ENCODE measurements around the gene SVIL.
"Not testable (repeated sequence)": the region's sequence is repeated elsewhere in the genome, so short reads cannot be mapped to it uniquely, and the experiment has no call there.

SVIL gene

DNA sequence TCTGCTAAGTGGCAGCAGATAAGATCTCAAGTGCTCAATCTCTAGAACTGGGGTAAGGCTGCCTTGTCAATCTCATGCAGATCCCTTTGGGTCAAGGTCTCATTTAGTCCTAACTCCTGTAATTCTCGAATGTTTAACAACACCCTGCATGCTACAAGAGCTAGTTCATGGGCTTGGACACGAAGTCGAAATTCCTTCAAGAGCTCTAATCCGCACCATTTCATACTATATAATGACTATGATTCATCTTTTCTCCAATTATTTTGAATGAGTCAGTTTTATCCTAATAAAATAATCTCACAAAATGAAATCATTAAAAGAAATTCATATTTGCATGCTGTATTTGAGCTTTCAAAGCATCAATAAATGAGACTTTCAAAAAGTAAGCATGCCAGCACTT, 119.7 kb downstream of the SVIL start:
- DNase-seq (ENCODE audit: low read depth), result not testable (repeated sequence)

DNA sequence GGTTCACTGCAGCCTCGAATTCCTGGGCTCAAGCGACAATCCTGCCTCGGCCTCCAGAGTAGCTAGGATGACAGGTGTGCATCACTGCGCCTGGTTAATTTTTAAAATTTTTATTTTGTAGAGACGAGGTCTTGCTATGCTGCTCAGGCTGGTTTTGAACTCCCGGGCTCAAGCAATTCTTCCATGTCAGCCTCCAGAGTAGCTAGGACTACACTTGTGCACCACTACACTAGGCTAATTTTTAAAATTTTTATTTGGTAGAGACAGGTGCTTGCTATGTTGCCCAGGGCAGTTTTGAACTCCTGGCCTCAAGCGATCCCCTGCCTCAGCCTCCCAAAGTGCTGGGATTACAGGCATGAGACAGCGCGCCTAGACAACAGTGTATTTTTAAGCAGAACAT, 120.5 kb downstream of the SVIL start:
- no peak for DNase-seq (ENCODE audit: low read depth)

DNA sequence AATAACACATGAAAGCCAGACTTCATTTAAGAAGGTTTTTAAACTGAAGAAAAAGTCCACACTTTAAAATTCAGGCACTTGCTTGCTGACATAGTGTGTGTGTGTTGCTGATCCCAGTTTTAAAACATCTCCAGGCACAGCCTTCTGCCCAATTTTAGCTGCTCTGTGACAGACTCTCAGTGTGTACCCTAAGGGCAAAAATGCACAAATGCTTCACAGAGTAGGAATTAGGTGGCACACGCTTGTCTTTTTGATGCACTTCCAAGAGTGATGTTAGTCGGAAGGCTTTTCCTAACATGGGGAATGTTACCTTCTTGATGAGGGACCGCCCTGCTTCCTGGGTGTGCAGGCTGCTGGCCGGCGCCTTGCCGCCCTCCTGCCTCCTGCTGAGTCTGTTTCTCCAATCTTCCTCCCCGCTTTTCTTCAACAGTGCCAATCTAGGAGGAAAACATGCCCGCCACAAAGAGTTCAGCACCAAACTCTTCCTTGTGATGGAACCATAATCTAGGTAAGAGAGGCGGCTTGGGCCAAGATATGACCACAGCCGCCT, 122.3 kb downstream of the SVIL start:
- no peak for DNase-seq (ENCODE audit: low read depth)

- not testable (repeated sequence) for DNase-seq (ENCODE audit: low read depth)
Measured at GRCh38 chr10:29511806-29512205, 123.0 kb downstream of the SVIL start.

- not testable (repeated sequence) for DNase-seq (ENCODE audit: low read depth)
Measured at GRCh38 chr10:29510483-29511157, 124.2 kb downstream of the SVIL start.

GRCh38 chr10:29508554-29509244, 126.1 kb downstream of the SVIL start:
- DNase-seq (ENCODE audit: low read depth), result no peak

DNA sequence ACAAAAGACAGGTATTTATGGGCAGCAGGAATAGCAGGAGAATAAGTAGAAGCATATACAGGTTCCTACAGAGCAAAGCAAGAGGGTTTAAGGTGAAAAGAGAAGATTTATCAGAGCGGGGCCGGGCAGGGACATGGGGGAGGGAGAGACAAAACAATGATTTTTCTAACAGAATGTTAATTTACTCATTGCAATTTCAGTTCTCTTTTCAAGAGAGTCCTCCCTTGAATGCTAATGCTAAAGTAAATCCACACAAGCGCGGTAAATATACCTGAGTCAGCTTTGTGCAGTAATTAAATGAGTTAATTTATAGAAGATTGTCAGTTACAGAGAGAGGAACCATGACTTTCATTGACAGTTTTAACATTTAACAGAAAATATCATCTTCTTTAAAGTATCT, 127.0 kb downstream of the SVIL start:
- DNase-seq (ENCODE audit: low read depth), result not testable (repeated sequence)

DNA sequence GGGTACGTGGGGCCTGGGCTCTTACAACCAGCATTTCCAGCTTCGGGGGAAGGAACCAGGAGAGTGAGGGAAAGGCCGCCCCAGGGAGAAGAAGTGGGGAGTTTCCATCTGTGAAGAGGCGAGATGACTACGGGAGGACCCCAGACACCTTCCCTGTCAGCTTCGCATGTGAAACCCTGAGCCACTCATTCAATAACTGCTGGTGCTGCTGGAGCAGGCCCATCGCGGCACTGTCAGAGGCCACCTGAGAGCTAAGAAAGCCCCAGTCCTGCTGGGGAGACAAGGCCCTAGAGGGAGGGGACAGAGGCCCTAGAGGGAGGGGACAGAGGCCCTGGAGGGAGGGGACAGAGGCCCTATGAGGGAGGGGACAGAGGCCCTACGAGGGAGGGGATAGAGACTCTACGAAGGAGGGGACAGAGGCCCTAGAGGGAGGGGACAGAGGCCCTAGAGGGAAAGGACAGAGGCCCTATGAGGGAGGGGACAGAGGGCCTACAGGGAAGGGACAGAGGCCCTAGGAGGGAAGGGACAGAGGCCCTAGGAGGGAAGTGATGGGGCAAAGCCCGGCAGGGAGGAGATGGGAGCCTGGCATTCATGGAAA, 128.3 kb downstream of the SVIL start:
- DNase-seq (ENCODE audit: low read depth), result not testable (repeated sequence)

DNA sequence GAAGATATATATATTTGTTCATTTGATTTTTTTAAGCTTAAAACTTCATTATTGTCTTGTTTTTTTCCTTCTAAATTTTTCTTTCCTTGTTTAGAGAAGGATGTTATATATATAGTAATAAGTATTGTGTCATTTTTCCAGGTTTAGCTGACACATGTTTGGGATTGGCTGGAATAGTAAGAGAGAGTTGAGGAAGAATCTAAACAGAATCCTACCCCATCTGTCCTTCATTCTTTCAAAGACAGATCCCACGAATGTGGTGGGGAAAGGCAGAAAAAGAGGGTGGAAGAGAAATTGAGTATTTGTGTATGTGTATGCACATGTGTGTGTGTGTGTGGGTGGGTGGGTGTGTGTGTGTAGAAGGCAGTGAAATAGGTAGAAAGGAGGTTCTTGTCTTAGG, 132.4 kb downstream of the SVIL start:
- DNase-seq (ENCODE audit: low read depth), result no peak

DNA sequence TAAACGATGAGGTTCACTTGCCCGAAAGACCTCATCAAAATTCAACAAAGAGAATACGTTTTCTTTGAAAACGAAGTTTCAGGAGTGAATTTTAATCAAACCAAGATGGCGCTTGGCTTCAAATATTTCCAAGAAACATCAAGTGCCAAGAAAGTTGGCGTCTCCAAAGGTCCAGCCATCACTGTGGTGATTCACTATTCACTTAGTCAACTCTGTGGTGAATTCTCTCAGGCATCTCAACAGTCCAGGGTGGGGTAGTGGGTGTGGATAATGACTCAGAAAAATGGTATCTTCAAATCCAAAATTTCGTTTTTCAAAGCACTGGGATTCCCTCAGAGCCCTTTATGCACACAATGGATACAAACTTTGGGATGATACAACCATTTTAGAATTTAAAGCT, 133.1 kb downstream of the SVIL start:
- DNase-seq (ENCODE audit: low read depth), result no peak

- no peak for DNase-seq (ENCODE audit: low read depth)
Measured at GRCh38 chr10:29499993-29500537, 134.7 kb downstream of the SVIL start.

DNA sequence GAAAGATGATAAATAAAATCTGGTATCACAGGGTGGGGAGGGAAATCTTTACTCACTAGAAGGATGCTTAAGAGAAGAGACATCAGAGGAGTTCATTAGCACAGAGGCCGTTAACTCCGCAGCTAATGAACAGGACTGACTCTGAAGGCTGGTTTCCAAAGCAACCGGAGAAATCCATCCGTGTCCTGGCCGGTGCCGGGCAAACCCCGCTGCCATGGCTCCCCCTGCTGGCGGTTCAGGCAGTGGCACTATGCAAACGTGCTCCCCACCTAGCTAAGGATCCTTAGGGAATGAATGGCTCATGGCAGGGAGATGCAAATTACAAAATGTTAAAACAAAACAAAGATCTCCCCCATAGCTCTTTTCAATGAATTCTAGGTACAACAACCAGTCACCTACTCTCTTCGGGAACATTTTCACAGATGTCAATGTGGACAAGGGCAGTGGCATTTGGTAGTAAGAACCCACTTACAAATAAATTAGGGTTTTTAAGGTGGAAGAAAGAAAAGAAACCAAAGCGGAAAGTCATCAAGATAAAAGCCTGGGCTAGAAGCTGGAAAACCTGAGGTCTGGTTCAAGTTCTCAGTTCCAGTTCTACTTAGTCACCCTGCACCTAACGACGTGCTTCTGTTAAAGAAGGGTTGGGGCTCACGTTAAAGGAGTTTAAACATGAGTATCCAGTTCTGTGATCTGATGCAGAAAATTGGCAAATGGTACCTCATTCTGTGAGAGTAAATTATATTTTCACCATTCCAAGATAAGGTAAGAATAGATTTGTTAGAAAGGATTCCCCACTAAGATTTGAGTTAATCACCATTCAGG, 138.2 kb downstream of the SVIL start:
- DNase-seq (ENCODE audit: low read depth), result peak; percentile 43

DNA sequence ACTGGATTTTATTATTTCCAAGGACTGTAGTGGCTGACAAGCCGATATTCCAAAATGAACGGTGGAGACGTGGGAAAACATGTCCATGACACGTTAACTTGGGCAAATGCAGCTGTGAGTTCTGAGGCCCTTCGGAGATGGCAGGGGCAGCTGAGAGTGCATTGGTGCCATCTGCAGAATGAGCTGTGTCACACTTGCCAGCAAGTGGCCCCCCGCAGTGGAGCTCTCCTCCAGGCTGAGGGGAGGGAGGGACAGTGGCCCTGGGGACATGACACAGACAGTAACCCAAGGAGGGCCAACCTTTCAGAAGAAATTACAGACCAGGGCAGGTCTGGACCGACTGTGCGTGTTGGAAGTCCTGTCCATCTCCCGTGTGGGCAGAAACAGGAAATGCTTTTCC, 139.4 kb downstream of the SVIL start:
- DNase-seq (ENCODE audit: low read depth), result no peak

DNA sequence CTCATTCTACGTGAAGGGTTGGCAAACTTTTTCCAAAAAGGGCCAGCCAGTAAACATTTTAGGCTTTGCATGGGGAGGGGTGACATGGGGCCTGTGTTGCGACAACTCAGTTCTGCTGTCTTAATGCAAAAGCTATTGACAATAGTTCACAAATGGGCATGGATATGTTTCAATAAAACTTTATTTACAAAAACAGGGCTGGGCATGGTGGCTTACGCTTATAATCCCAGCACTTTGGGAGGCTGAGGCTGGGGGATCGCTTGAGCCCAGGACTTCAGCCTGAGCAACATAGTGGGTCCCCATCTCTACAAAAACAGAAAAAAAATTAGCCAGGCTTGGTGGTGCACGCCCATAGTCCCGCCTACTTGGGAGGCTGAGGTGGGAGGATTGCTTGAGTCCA, 141.1 kb downstream of the SVIL start:
- DNase-seq (ENCODE audit: low read depth), result no peak

DNA sequence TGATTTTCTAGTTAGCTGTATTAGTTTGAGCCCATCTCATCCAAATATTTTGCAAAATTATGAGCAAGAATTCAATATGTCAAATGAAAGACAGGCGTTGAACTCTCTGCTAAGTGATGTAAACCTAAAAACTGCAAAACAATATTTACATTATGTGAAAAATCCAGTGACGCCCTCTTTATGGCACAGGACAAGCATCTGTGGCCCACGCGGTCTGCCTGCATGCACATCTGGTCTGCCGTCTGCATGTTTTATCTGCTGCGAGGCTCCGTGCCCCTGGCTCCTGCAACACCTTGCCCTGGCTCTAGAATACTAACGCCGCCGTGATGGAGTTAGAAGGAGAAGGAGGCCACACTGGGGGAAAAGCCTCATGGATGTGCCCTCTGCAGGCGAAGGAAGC, 142.0 kb downstream of the SVIL start:
- no peak for DNase-seq (ENCODE audit: low read depth)

- no peak for DNase-seq (ENCODE audit: low read depth)
Measured at GRCh38 chr10:29491918-29492317, 142.9 kb downstream of the SVIL start.

- not testable (repeated sequence) for DNase-seq (ENCODE audit: low read depth)
Measured at GRCh38 chr10:29490781-29491280, 143.9 kb downstream of the SVIL start.

DNA sequence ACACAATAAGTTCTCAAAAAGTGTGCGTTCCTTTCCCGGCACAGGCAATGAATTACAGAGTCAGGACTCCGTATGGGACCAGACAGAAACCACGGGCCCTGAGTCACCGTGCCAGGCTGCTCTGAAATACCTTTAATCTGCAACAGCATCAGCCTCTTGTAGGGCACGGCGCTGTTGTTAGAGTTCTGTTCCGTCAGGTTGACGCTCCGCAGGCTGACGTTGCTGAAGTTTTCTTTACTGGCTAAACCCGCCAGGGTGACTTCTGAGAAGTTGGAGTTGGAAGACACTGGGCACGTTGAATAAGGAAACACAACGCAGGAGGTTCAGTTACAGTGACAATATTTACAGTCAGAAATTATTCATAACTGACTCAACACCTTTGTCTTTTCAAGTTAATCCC, 146.3 kb downstream of the SVIL start:
- not testable (repeated sequence) for DNase-seq (ENCODE audit: low read depth)

DNA sequence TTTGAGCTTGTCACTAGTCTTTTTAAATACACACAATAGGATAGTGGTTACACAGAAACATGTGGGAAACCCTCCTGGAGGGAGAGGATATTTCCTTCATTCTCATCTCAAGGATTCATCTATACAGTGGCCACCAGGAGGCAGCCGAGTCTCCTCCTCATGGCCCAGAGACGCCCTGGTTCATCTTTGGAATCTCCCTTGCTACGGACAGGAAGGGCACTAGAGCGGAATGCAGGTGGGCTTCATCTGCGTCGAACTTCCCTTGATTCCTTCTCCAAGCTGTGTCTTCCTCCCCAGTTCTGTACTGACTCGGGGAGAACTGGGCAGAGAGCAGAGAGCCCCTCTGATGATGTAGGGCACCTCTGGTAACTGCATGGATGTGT, 146.9 kb downstream of the SVIL start:
- not testable (repeated sequence) for DNase-seq (ENCODE audit: low read depth)

DNA sequence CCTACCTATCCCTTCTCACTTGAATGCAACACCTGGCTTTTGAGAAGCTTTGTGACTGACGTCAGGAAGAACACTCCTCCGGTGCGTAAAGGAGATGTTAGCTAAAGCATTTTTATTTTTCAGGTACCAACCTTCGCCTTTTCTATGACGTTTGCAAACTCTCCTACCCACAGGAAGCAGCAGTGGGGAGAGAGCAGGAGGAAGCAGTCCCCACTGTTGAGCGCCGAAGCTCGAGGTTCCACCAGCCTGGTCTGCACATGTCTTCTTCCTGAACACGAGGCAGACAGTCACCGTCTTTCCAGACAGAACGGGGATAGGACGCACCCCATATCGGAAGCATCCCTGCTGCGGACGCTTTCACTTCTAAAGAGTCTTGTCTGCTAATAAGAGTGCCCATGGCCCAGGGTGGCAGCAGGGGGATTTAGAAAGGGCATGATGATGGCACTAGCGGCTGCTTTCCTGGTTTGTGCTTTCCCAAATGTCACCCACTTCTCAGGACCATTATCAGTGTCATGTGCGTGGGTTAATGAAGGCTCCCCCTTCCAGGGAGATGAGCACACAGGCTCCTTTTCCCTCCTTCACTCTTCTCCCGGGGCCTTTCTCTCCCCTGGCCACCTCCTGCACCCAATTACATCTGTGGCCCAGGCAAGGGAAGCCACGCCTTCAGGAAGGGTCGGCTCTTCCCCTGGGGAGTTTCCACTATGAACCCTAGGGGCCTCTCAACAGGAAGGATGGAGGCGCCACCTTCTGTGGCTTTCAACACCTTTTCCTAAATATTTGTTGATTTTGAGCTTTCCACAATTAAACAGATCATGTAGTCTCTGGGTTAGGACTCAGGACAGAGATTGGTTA, 147.5 kb downstream of the SVIL start:
- DNase-seq (ENCODE audit: low read depth), result not testable (repeated sequence)

GRCh38 chr10:29486433-29486832, 148.3 kb downstream of the SVIL start:
- no peak for DNase-seq (ENCODE audit: low read depth)

Measured in stimulated activated CD8-positive, alpha-beta memory T cell treated with anti-CD3 and anti-CD28 coated beads, Interleukin-15, amount 100 ng/mL, for 24 hours (primary cell).